ENCODE data around the gene DENND2D.

DNA sequence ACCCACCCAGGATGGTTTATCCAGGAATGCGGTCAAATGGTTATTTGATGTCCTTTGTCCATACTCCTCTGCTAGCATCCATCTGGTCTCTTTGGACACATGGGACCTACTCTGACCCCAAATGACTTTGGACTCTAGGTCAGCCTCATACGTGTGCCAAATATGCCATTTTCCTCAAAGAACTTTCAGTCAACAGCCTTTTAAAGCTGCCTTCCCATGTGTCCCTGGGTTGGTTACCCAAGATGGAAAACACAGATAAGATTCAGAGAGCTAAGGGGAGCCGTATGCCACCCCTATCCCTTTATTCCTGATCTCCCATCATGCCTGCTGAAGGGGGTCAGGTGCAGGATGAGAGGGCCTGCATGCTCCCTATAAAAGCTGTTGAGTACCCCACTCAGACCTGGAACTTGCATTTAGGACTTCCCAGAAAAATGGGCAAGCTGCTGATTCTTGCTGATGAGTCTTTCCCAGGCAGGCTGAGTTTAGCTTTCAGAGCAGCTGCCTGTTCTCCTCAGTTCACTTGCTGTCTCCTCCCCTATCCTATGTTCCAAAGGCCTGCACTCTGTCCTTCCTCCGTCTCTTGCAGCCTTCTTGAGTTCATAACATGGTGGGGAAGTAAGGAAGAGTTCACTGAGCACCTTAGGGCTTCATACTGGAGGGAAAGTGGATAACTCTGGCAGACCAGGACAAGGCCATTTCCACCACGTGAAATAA, 46.8 kb upstream of the DENND2D start:
- TF ChIP-seq, protein P1, sequence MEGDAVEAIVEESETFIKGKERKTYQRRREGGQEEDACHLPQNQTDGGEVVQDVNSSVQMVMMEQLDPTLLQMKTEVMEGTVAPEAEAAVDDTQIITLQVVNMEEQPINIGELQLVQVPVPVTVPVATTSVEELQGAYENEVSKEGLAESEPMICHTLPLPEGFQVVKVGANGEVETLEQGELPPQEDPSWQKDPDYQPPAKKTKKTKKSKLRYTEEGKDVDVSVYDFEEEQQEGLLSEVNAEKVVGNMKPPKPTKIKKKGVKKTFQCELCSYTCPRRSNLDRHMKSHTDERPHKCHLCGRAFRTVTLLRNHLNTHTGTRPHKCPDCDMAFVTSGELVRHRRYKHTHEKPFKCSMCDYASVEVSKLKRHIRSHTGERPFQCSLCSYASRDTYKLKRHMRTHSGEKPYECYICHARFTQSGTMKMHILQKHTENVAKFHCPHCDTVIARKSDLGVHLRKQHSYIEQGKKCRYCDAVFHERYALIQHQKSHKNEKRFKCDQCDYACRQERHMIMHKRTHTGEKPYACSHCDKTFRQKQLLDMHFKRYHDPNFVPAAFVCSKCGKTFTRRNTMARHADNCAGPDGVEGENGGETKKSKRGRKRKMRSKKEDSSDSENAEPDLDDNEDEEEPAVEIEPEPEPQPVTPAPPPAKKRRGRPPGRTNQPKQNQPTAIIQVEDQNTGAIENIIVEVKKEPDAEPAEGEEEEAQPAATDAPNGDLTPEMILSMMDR (IDR thresholded peaks at IDR 0.05), result no peak
- no peak for TF ChIP-seq EP300 (IDR thresholded peaks at IDR 0.05)
- no peak for TF ChIP-seq POLR2A (IDR thresholded peaks at IDR 0.05)

Measured in gastroesophageal sphincter (tissue), 3 donors.